Gastrocnemius medialis (tissue), 4 donors: ENCODE data around the gene ZNF2. TPM values are rescaled to one million over a fixed set of nuclear protein-coding genes. Genes with fewer than 3 reads are reported as not detected.

ENCODE experiments used
- ATAC-seq, 2 donors: fragments of 150-250 bp; one replicate each; pipeline ENCODE4 v1.9.1; 2016
- DNase-seq, 2 donors: peaks; one replicate each; pipeline ENCODE4 v3.0.0-alpha.2; 2019
- H3K27ac ChIP-seq, 4 donors: fragments of 200-600 bp; sonication (generic); 1 replicate in 1 of 4; 2 replicates in 3 of 4; pipeline ENCODE4 v1.5.1; 2016 to 2018; ENCODE audit warnings: mild to moderate bottlenecking in 2 of 4, moderate library complexity in 1 of 4
- H3K27me3 ChIP-seq, 3 donors: fragments of 200-600 bp; sonication (generic) in 2 of 3; 1 replicate in 1 of 3; 2 replicates in 2 of 3; pipeline versions ENCODE4 v1.5.1 to v1.6.0; 2016 to 2019; ENCODE audit warnings: mild to moderate bottlenecking in 1 of 3, moderate library complexity in 1 of 3
- H3K36me3 ChIP-seq, 2 donors: fragments of 200-600 bp; sonication (generic) in 1 of 2; one replicate each; pipeline ENCODE4 v1.5.1; 2017 to 2018
- H3K4me1 ChIP-seq, 2 donors: fragments of 200-600 bp; sonication (generic) in 1 of 2; one replicate each; pipeline ENCODE4 v1.5.1; 2016 to 2017; ENCODE audit warnings: mild to moderate bottlenecking in 2 of 2
- H3K4me3 ChIP-seq, 4 donors: fragments of 200-600 bp; sonication (generic) in 3 of 4; 1 replicate in 1 of 4; 2 replicates in 3 of 4; pipeline ENCODE4 v1.5.1; 2016 to 2019; ENCODE audit warnings: mild to moderate bottlenecking in 2 of 4
- H3K9me3 ChIP-seq, 3 donors: fragments of 200-600 bp; sonication (generic) in 2 of 3; 1 replicate in 1 of 3; 2 replicates in 2 of 3; pipeline ENCODE4 v1.5.1; 2016 to 2019
- POLR2A ChIP-seq, 2 donors: fragments of 450-650 bp; IDR thresholded peaks; one replicate each; pipeline ENCODE4 v1.6.1; 2017; ENCODE audit warnings: antibody characterized with exemption in 2 of 2, mild to moderate bottlenecking in 2 of 2, moderate library complexity in 2 of 2
- in situ Hi-C, 4 donors: fragments of 200-750 bp; cut with MboI; loops; one replicate each; pipeline versions ENCODE4 v1.15.0 to v1.8.0; 2017; ENCODE audit warnings: low sequenced_read_pairs in 4 of 4
- intact Hi-C: fragments of 100-400 bp; cut with DNase I; formaldehyde crosslinking; loops from one replicate; pipeline ENCODE4 v1.15.1; 2023; ENCODE audit warnings: low total_unique reads
- total RNA-seq, 4 donors: library from RNA; depleted of rRNA; stranded (reverse); fragments of >200 nt; gene quantifications; one replicate each; pipeline versions ENCODE4 v1.1.0 to v1.2.3, GENCODE V29; 2016
- TF ChIP-seq, protein P1 (sequence below), 5 experiments: fragments of 450-650 bp in 3 of 5; fragments of 200-600 bp in 2 of 5; sonication (generic) in 2 of 5; IDR thresholded peaks in 4 of 5; conservative IDR thresholded peaks in 1 of 5; 1 replicate in 4 of 5; 2 replicates in 1 of 5; pipeline ENCODE4 v1.5.1; 2016 to 2019; ENCODE audit warnings: antibody characterized with exemption in 5 of 5, mild to moderate bottlenecking in 3 of 5, moderate library complexity in 3 of 5

Gene ZNF2
- total RNA-seq, 4 donors from 2014 or later = 2.4 to 3.6 (median 2.9) TPM

DNA sequence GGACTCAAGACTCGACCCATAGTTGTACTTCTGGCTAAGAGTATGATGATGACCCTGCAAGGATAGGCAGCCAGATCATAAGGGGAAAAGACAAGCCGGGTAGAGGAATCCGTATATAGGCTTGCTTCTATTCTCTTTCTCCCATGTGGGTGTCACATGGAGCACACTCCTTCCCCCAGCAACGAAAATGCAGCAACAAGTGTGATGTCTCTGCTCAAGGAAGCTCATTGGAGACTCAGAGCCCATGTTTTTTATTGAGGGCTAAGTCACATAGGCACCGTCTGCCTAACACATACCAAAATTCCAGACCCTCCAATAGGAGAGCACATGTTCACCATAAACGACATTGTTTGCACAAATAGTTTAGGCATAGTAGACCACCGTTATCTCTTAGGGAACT lies 6.3 kb downstream of the ZNF2 start:
- Histone ChIP-seq H3K27me3 (no peaks in the 10 kb centered on the region), H3K4me1 (peaks cover 0 to under 1% of the 10 kb centered on the region in 2 donors), H3K9me3 (no peaks in the 10 kb centered on the region), H3K36me3 (no peaks in the 10 kb centered on the region), H3K27ac (no peak overlapping the region), H3K4me3 (no peak overlapping the region)
- intact Hi-C loops = no loop called here
- in situ Hi-C loops = no loop called here
- TF ChIP-seq POLR2A (IDR thresholded peaks at IDR 0.05) = no peak
- TF ChIP-seq, protein P1, sequence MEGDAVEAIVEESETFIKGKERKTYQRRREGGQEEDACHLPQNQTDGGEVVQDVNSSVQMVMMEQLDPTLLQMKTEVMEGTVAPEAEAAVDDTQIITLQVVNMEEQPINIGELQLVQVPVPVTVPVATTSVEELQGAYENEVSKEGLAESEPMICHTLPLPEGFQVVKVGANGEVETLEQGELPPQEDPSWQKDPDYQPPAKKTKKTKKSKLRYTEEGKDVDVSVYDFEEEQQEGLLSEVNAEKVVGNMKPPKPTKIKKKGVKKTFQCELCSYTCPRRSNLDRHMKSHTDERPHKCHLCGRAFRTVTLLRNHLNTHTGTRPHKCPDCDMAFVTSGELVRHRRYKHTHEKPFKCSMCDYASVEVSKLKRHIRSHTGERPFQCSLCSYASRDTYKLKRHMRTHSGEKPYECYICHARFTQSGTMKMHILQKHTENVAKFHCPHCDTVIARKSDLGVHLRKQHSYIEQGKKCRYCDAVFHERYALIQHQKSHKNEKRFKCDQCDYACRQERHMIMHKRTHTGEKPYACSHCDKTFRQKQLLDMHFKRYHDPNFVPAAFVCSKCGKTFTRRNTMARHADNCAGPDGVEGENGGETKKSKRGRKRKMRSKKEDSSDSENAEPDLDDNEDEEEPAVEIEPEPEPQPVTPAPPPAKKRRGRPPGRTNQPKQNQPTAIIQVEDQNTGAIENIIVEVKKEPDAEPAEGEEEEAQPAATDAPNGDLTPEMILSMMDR (IDR thresholded peaks at IDR 0.05 in 4 of 5, conservative IDR thresholded peaks at IDR 0.05 in 1 of 5) = no peak
- DNase-seq = no peak
- ATAC-seq = no peak

DNA sequence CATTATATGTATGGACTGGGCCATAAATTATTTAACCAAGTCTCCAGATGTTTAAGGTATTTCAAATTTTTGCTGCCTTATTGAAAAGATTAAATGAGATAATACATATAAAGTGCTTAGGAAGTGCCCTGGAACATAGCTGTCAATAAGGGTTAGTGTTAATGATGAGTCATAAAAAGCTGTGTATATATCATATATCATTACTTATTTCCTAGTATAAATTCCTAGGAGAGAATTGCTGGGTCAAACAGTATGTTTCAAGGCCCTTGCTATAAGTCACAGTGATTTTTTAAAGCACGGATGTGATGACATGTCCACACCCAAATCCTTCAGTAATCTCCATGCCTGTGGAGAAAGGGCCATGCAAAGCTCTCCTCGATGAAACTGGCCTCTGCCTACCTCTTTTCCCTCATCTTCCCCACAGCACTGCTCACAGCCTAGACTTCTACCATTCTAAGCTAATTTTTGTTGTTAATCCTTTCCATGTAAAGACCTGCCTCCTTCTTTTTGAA lies 8.5 kb downstream of the ZNF2 start:
- Histone ChIP-seq H3K4me3 (no peak overlapping the region), H3K36me3 (peaks cover 0 to 15% of the 10 kb centered on the region in 2 donors), H3K4me1 (no peaks in the 10 kb centered on the region), H3K27ac (no peak overlapping the region), H3K9me3 (no peaks in the 10 kb centered on the region), H3K27me3 (no peaks in the 10 kb centered on the region)
- no peak for ATAC-seq
- DNase-seq = no peak
- intact Hi-C loops (no loop called here), in situ Hi-C loops (no loop called here)
- TF ChIP-seq, protein P1 (IDR thresholded peaks at IDR 0.05 in 4 of 5, conservative IDR thresholded peaks at IDR 0.05 in 1 of 5) = no peak
- TF ChIP-seq POLR2A (IDR thresholded peaks at IDR 0.05) = no peak

DNA sequence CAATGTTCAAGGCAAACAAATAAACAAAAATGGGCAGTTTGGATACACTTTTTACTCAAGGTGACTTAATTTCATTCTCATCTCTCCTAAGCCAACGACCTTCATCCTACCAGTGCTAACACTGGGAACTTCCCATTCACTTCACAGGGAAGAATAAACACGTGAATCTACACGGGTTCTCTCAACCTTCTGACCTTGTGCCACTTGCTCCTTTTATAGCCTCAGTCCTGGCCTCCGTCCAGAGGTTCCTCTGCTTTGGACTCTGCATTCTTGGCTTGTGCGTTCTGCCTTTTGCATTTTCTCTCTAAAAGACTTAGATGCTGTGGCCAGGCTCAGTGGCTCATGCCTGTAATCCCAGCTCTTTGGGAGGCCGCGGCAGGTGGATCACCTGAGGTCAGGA lies 13.8 kb downstream of the ZNF2 start:
- Histone ChIP-seq H3K4me1 (no peaks in the 10 kb centered on the region), H3K27me3 (no peaks in the 10 kb centered on the region), H3K9me3 (no peaks in the 10 kb centered on the region), H3K4me3 (no peak overlapping the region), H3K27ac (no peak overlapping the region), H3K36me3 (peaks cover 6 to 62% of the 10 kb centered on the region in 2 donors)
- ATAC-seq (no peak), DNase-seq (no peak)
- intact Hi-C loops = no loop called here
- TF ChIP-seq, protein P1 (IDR thresholded peaks at IDR 0.05 in 4 of 5, conservative IDR thresholded peaks at IDR 0.05 in 1 of 5) = no peak
- in situ Hi-C loops = no loop called here

DNA sequence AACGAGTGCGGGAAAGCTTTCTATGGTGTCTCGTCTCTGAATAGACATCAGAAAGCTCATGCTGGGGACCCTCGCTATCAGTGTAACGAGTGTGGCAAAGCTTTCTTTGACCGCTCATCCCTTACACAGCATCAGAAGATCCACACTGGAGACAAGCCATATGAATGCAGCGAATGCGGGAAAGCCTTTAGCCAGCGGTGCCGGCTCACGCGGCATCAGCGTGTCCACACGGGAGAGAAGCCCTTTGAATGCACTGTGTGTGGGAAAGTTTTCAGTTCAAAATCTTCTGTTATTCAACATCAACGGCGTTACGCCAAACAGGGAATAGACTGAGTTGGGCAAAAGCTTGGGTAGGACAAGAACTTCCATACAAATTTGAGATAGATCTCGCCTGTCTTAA lies 16.2 kb downstream of the ZNF2 start:
- no peak for DNase-seq
- no peaks in the 10 kb centered on the region for H3K27me3 ChIP-seq
- H3K36me3 ChIP-seq = peaks cover 6 to 62% of the 10 kb centered on the region in 2 donors
- H3K9me3 ChIP-seq = no peaks in the 10 kb centered on the region
- intact Hi-C loops (no loop called here), in situ Hi-C loops (no loop called here)
- no peak for ATAC-seq
- H3K4me3 ChIP-seq = no peak overlapping the region
- H3K27ac ChIP-seq = no peak overlapping the region
- no peaks in the 10 kb centered on the region for H3K4me1 ChIP-seq
- TF ChIP-seq, protein P1 (IDR thresholded peaks at IDR 0.05 in 4 of 5, conservative IDR thresholded peaks at IDR 0.05 in 1 of 5) = no peak
- no peak for TF ChIP-seq POLR2A (IDR thresholded peaks at IDR 0.05)

DNA sequence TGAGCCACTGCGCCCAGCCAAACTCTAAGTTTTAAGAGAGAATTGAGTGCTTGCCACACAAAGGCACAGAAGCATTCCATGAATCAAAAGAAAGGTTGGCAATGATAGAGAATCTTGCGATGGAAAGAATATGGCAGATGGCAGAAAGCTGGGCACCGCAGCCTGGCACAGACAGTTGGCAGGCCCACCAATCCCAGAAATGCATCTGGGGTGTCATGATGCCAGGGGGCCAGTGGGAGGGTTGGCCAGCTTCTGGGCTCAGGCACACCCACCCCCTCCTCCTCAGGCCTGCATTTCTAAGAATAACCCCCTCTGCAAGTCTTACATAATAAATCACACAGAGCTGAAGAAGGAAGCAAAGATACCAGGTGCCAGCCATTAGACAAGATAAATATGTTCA lies 19.6 kb downstream of the ZNF2 start:
- Histone ChIP-seq H3K4me1 (no peaks in the 10 kb centered on the region), H3K27ac (no peak overlapping the region), H3K9me3 (no peaks in the 10 kb centered on the region), H3K27me3 (no peaks in the 10 kb centered on the region), H3K36me3 (peaks cover 6 to 36% of the 10 kb centered on the region in 2 donors), H3K4me3 (no peak overlapping the region)
- no peak for TF ChIP-seq POLR2A (IDR thresholded peaks at IDR 0.05)
- TF ChIP-seq, protein P1 (IDR thresholded peaks at IDR 0.05 in 4 of 5, conservative IDR thresholded peaks at IDR 0.05 in 1 of 5) = no peak
- DNase-seq (no peak), ATAC-seq (no peak)
- intact Hi-C loops = no loop called here
- in situ Hi-C loops = no loop called here
